Heart left ventricle (tissue), 16 donors: ENCODE data around the gene COX11. TPM values are rescaled to one million over a fixed set of nuclear protein-coding genes. Genes with fewer than 3 reads are reported as not detected.

Experiments used
- ATAC-seq, 4 donors: fragments of 200-7000 bp; cut with Tn5 transposase; one replicate each; pipeline ENCODE4 v1.9.1; 2020 to 2022; ENCODE audit warnings: moderate library complexity in 4 of 4, mild to moderate bottlenecking in 3 of 4, moderate number of reproducible peaks in 1 of 4
- DNase-seq, 5 donors: peaks; one replicate each; pipeline ENCODE4 v3.0.0-alpha.2; 2020
- H3K27ac ChIP-seq, 12 donors: fragments of 200-600 bp; sonication (generic) in 4 of 12; one replicate each; pipeline versions ENCODE4 v1.5.0 to v1.8.0; 2016 to 2022; ENCODE audit warnings: mild to moderate bottlenecking in 2 of 12
- H3K27me3 ChIP-seq, 9 donors: fragments of 200-600 bp; sonication (generic) in 2 of 9; one replicate each; pipeline versions ENCODE4 v1.5.1 to v1.8.0; 2016 to 2022; ENCODE audit warnings: mild to moderate bottlenecking in 3 of 9
- H3K36me3 ChIP-seq, 9 donors: fragments of 200-600 bp; sonication (generic) in 2 of 9; one replicate each; pipeline versions ENCODE4 v1.5.0 to v1.8.0; 2018 to 2022; ENCODE audit warnings: mild to moderate bottlenecking in 2 of 9
- H3K4me1 ChIP-seq, 12 donors: fragments of 200-600 bp; sonication (generic) in 4 of 12; one replicate each; pipeline versions ENCODE4 v1.5.0 to v1.8.0; 2016 to 2022; ENCODE audit warnings: mild to moderate bottlenecking in 3 of 12
- H3K4me3 ChIP-seq, 12 donors: fragments of 200-600 bp; sonication (generic) in 4 of 12; one replicate each; pipeline versions ENCODE4 v1.5.0 to v1.8.0; 2017 to 2022; ENCODE audit warnings: mild to moderate bottlenecking in 9 of 12, moderate library complexity in 4 of 12
- H3K9me3 ChIP-seq, 12 donors: fragments of 200-600 bp; sonication (generic) in 4 of 12; one replicate each; pipeline versions ENCODE4 v1.5.0 to v1.8.0; 2016 to 2022; ENCODE audit warnings: mild to moderate bottlenecking in 1 of 12
- POLR2A ChIP-seq, 2 donors: fragments of 450-650 bp; IDR thresholded peaks; one replicate each; pipeline ENCODE4 v1.6.1; 2017; ENCODE audit warnings: antibody characterized with exemption in 2 of 2, mild to moderate bottlenecking in 2 of 2, moderate library complexity in 2 of 2
- WGBS, 4 donors: extraction: QIAGEN DNeasy Blood & Tissue Kit in 2 of 4; methylation state at CpG; one replicate each; pipeline versions ENCODE4 v1.1.5 to v1.1.7; 2013 to 2018; 5-methylcytosine and 5-hydroxymethylcytosine counted together
- intact Hi-C, 10 donors: fragments of 100-400 bp; cut with DNase I; formaldehyde crosslinking; loops; one replicate each; pipeline versions ENCODE4 v1.11.1 to v1.14.2; 2022
- polyA plus RNA-seq, 2 donors: library from polyadenylated mRNA; stranded (reverse); fragments of 200-250 nt; gene quantifications; one replicate each; pipeline ENCODE4 v1.2.3, GENCODE V29; 2013
- total RNA-seq, 9 donors: library from RNA; depleted of rRNA in 2 of 9; stranded (reverse); fragments of >200 nt in 2 of 9; fragmentation: NEBNext Ultra II Directional in 3 of 9; extraction: Animal tissue kit (Norgen Biotek cat#: 25700) in 3 of 9; gene quantifications; one replicate each; pipeline versions ENCODE4 v1.1.0 to v1.2.4, GENCODE V29; 2016 to 2023
- TF ChIP-seq, protein P1 (sequence below), 12 donors: fragments of 200-600 bp; sonication (generic) in 4 of 12; IDR thresholded peaks; one replicate each; pipeline versions ENCODE4 v1.5.0 to v1.8.0; 2018 to 2022; ENCODE audit warnings: antibody characterized with exemption in 12 of 12, mild to moderate bottlenecking in 5 of 12
- donor health status: ischemic (EF 13 %, LVEDD 7.1; RV severe dilation, severe dysfunction).
- donor health status: healthy with polysubstance abuse.
- donor health status: DM: no; HTN: yes; CAD: no.
- donor health status: DM: no; HTN: no; CAD: no.
- donor health status: ischemic (EF 25% LVEDD 6.9; RV normal size, moderate dysfunction).
- donor health status: ischemic (EF 25% LVEDD 5.7; RV mildly dilated, moderate dysfunction).
- donor health status: healthy.
- donor health status: DM: yes; HTN: yes; CAD: no.
- donor health status: ischemic (EF 35%, LVEDD 5.7; RV mildly dilated, moderate dysfunction).
- donor health status: nonischemic (EF 11% LVEDD 7.7; RV severe dilation, severe dysfunction).
- donor health status: DM: yes; HTN: yes; CAD: no.
- donor health status: PGD.
- donor health status: ischemic (EF 29% LVEDD 5.4; RV normal size, mild dysfunction).
- donor health status: nonischemic (EF 23%, LVEDD 6.1; RV moderate dilation, normal function).

The COX11 gene
- total and polyA plus RNA-seq, 11 donors, result 27.5 to 73.1 (median 51.0) TPM

DNA sequence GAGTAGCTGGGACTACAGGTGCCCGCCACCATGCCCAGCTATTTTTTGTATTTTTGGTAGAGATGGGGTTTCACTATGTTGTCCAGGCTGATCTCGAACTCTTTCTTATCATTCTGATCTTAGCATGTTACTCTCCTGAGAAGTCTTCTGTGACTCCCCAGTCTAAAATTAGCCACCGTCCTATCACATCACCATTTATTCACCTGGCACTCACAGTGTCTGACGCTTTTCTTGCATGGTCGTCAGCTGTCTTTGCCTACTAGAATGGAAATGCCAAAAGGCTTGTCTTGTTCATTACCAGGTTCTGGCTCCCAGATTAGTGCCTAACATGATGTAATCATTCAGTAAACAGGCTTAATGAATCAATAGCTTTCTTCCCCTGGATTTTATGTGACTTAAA is 44.0 kb downstream of the COX11 start:
- Histone ChIP-seq H3K4me1 (no peaks in the 10 kb centered on the region), H3K9me3 (no peaks in the 10 kb centered on the region), H3K27ac (no peak overlapping the region), H3K27me3 (no peaks in the 10 kb centered on the region), H3K4me3 (no peak overlapping the region), H3K36me3 (no peaks in the 10 kb centered on the region)
- intact Hi-C loops, result no loop called here
- DNase-seq (no peak), ATAC-seq (no peak)
- 79 to 83% (median 80%) methylated on average over 5 of the region's 5 CpGs for WGBS, 4 donors
- TF ChIP-seq POLR2A (IDR thresholded peaks at IDR 0.05), result no peak
- TF ChIP-seq, protein P1, sequence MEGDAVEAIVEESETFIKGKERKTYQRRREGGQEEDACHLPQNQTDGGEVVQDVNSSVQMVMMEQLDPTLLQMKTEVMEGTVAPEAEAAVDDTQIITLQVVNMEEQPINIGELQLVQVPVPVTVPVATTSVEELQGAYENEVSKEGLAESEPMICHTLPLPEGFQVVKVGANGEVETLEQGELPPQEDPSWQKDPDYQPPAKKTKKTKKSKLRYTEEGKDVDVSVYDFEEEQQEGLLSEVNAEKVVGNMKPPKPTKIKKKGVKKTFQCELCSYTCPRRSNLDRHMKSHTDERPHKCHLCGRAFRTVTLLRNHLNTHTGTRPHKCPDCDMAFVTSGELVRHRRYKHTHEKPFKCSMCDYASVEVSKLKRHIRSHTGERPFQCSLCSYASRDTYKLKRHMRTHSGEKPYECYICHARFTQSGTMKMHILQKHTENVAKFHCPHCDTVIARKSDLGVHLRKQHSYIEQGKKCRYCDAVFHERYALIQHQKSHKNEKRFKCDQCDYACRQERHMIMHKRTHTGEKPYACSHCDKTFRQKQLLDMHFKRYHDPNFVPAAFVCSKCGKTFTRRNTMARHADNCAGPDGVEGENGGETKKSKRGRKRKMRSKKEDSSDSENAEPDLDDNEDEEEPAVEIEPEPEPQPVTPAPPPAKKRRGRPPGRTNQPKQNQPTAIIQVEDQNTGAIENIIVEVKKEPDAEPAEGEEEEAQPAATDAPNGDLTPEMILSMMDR (IDR thresholded peaks at IDR 0.05), result no peak

DNA sequence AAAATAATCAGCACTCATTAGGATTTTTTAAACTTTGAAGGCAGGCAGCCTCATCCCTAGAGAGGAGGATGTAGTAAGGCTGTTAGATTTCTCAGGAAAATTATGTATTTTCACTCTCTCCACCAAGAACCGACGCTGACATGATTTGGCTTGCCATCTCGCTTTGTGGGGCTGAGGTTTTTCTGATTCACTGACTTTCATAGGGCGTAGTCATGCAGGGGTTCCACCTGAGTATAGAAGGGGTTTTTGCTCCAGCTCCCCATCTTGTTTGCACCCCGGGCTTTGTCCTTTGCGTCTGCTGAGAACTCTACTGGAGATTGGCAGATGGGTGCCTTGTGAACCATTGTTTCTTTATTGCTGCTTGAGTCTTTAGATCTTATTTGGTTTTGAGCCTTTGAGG is 47.6 kb downstream of the COX11 start:
- Histone ChIP-seq H3K4me1 (no peaks in the 10 kb centered on the region), H3K27ac (no peak overlapping the region), H3K4me3 (no peak overlapping the region), H3K9me3 (peaks cover 0 to 16% (median 3%) of the 10 kb centered on the region in 12 donors), H3K27me3 (no peaks in the 10 kb centered on the region), H3K36me3 (peaks cover 0 to 23% (median 9%) of the 10 kb centered on the region in 9 donors)
- WGBS, 4 donors, result 84 to 92% (median 90%) methylated on average over 6 of the region's 6 CpGs
- intact Hi-C loops, result no loop called here
- ATAC-seq (no peak), DNase-seq (no peak)
- TF ChIP-seq POLR2A (IDR thresholded peaks at IDR 0.05), result no peak
- TF ChIP-seq, protein P1 (IDR thresholded peaks at IDR 0.05), result no peak

DNA sequence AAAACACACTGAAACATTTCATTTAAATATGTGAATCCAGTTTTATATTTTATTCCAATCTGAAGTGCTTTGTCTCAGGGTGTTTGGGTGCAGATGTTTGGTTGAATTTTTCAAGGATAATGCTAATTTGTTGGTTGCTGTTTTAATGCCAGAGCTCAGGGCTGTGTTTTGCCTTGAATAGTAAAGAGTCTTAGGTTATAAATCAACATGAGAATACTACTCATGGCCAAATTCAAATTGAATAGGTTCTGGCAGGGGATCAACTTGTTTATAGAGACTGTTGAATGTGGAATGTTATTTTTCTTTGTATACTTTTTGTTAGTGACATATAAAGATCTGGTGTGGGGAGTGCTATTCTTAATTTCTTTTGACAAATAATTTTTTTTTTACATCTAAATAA is 49.0 kb downstream of the COX11 start:
- peaks cover 0 to 36% (median 17%) of the 10 kb centered on the region in 9 donors for H3K36me3 ChIP-seq
- H3K9me3 ChIP-seq, result peaks cover 0 to 16% (median 3%) of the 10 kb centered on the region in 12 donors
- ATAC-seq (no peak), DNase-seq (no peak)
- H3K27ac ChIP-seq, result no peak overlapping the region
- no peak overlapping the region for H3K4me3 ChIP-seq
- no peaks in the 10 kb centered on the region for H3K27me3 ChIP-seq
- TF ChIP-seq, protein P1 (IDR thresholded peaks at IDR 0.05), result no peak
- TF ChIP-seq POLR2A (IDR thresholded peaks at IDR 0.05), result no peak
- intact Hi-C loops, result no loop called here
- H3K4me1 ChIP-seq, result no peaks in the 10 kb centered on the region

DNA sequence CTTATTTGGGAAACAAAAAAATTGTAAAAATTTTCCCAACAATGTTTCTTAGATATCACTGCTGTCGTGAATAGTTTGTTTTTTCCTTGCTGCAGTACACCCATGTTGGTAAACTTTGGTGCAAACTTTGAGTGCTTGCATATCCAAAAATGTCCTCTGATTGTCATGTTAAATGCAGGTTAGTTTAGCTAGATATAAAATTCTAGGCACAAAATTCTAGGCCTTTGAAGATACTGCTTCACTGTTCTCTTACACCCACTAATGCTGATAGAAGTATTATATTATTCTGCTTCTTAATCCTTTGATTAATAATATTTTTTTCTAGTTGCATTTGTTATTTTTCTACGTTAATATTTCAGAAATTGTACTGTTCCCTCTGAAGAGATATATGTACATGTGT is 51.7 kb downstream of the COX11 start:
- Histone ChIP-seq H3K27me3 (no peaks in the 10 kb centered on the region), H3K4me1 (no peaks in the 10 kb centered on the region), H3K27ac (no peak overlapping the region), H3K9me3 (peaks cover 0 to 16% (median 3%) of the 10 kb centered on the region in 12 donors), H3K36me3 (peaks cover 0 to 46% (median 26%) of the 10 kb centered on the region in 9 donors), H3K4me3 (no peak overlapping the region)
- TF ChIP-seq POLR2A (IDR thresholded peaks at IDR 0.05), result no peak
- TF ChIP-seq, protein P1 (IDR thresholded peaks at IDR 0.05), result no peak
- intact Hi-C loops, result no loop called here
- no peak for ATAC-seq
- DNase-seq, result no peak
- 80 to 92% (median 88%) methylated on average over 2 of the region's 2 CpGs for WGBS, 4 donors

Other genes with a start within 250 kb of the COX11 start
- gene TOM1L1, start 67.8 kb downstream of the COX11 start, total RNA-seq, result 10 to 100 TPM in 3 of 9 donors, 1 to 10 TPM in 6; 7.2 to 19.7 (median 9.9) TPM
- gene TOM1L1, start 67.8 kb downstream of the COX11 start, polyA plus RNA-seq, result 1 to 10 TPM; 6.1 to 7.9 TPM
- gene STXBP4, start 111 bp upstream of the COX11 start, total RNA-seq, result 1 to 10 TPM; 2.2 to 7.8 (median 4.8) TPM
- 1 to 10 TPM; 1.3 to 1.7 TPM for gene STXBP4, start 111 bp upstream of the COX11 start, polyA plus RNA-seq